GM20431 (cell line): ENCODE measurements around the gene TUBB2B.

Source experiments
- in situ Hi-C: fragments of 300-500 bp; cut with MseI, MboI; formaldehyde crosslinking; loops from one replicate; pipeline ENCODE4 v1.15.0; 2020; ENCODE audit warnings: low sequenced_read_pairs; ENCODE audit not compliant: unreplicated experiment

TUBB2B gene

DNA sequence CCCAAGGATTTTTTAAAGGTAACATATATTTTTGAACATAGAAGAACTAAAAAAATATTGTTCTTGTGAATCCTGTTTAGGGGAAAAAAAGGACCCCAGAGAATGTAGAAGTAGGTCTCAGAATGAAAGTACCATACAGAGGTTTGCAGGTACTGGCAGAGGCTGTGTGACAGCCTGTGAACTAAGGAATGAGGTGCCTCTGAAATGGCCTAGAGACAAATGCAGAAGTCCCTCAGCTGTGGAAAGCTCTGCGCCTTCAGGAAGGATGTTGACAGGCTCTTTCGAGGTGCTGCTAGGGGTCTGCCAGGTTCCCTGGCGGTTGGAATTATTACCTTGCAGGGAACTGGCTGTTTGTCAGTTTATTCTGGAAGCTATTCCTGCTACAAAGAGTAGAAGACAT lies 8.6 kb upstream of the TUBB2B start:
- in situ Hi-C loops, result no loop called here

DNA sequence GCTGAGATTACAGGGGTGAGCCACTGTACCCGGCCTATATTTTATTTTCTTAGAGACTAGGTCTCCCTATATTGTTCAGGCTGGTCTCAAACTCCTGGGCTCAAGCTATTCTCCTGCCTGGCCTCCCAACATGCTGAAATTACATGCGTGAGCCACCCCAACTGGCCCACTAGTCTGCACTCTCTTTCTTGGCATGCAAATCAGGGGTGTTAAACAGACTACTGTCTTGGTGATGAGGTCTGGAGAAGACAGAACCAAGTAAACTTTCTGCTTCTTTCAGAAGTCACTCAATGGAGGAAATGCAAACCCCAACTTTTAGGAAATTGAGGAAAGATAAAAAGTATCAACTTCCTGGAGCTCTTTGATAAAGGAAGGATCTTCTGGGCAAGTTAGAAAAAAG lies 8.0 kb upstream of the TUBB2B start:
- in situ Hi-C loops, result no loop called here

- in situ Hi-C loops, result no loop called here
Measured at GRCh38 chr6:3233904-3234303, 6.5 kb upstream of the TUBB2B start.

- in situ Hi-C loops, result no loop called here
Measured at GRCh38 chr6:3233321-3233720, 5.9 kb upstream of the TUBB2B start.

DNA sequence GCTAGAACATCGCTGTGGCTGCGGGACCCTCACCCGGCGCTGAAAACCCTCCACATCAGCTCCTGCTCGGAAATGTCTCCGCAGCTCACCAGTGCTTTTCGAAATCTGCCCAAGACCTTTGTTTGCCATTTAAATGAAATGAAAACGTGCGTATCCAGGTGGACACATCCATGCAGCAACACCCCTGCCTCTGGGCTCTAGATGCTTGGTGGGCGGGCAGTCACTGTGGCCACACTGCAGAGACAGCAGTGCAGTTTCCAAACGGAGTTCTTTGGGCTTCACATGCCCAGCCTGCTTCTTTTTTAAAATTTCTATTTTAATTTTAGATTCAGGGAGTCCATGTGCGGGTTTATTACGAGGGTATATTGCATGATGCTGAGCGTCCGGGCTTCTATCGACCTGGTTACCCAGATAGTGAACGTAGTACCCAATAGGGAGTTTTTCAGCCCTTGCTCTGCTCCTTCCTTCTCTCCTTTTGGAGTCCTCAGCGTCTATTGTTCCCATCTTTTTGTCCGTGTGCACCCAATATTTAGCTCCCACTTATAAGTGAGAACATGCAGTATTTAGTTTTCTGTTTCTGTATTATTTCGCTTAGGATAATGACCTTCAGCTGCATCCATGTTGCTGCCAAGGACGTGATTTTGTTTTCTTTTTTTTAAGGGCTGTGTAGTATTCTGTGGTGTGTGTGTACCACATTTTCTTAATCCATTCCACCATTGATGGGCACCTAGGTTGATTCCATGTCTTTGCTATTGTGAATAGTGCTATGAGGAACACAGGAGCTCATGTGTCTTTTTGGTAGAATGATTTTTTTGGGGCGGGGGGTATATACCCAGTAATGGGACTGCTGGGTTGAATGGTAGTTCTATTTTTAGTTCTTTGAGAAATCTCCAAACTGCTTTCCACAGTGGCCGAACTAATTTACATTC lies 4.8 kb upstream of the TUBB2B start:
- in situ Hi-C loops, result no loop called here

- in situ Hi-C loops, result no loop called here
Measured at GRCh38 chr6:3231247-3232016, 4.0 kb upstream of the TUBB2B start.

GRCh38 chr6:3230900-3231246 lies 3.4 kb upstream of the TUBB2B start:
- in situ Hi-C loops, result no loop called here

DNA sequence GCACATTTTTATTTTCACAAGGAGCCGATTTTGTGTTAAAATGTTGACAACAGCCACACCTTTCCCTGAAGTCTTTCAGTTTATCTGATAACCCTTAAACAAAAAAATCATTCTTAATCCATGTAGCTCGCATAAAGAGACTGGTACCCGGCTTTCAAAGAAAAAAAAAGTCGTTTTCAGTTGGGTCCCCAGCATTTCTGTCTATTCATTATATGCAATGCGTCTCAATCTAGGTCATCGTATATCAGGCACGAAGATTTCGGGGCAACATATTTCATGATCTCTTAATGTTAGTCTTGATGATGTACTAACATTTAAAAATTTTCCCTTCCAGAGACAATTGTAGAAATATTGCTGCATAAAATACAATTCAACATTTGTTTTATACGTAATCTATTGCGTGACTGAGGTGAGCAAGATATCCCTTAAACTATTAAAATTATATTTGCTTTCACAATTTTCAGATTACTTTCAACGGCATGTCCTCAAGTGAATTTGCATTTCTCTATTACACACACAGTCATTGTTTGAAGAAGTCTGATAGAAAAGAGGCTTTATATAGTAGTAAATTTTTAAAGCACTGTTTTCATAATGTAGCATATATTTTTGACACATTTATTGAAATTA lies 2.9 kb upstream of the TUBB2B start:
- in situ Hi-C loops, result no loop called here

DNA sequence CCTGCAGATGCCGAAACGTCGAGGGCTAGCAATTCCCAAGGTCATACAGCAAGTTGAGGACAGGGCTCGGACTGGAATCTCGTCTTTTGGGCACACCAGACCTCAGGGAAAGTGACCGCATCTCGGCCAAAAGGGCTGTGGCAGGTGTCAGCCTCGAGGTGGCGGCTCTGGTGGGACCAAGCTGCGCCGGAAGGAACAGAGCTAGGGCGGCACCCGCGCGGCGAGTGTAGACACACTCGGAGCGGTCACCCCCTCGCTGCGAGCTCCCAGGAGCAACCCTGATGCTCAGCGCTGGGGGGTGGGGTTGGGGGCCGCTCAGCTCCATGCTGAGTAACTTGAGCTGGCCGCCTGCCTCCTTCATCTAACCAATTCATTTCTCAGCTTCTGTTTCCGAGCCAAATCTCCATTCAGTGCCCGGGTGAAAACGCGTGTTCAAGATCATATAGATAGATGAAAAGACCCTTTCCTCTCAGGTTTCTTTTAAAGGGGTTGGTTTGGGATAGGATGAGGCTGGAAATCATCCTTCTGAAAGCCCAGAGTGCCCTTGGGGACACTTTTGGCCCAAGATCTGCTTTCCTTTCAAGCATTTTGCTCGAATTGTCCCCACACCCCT lies 2.2 kb upstream of the TUBB2B start:
- in situ Hi-C loops, result no loop called here

- in situ Hi-C loops, result no loop called here
Measured at GRCh38 chr6:3228771-3229565, 1.5 kb upstream of the TUBB2B start.

DNA sequence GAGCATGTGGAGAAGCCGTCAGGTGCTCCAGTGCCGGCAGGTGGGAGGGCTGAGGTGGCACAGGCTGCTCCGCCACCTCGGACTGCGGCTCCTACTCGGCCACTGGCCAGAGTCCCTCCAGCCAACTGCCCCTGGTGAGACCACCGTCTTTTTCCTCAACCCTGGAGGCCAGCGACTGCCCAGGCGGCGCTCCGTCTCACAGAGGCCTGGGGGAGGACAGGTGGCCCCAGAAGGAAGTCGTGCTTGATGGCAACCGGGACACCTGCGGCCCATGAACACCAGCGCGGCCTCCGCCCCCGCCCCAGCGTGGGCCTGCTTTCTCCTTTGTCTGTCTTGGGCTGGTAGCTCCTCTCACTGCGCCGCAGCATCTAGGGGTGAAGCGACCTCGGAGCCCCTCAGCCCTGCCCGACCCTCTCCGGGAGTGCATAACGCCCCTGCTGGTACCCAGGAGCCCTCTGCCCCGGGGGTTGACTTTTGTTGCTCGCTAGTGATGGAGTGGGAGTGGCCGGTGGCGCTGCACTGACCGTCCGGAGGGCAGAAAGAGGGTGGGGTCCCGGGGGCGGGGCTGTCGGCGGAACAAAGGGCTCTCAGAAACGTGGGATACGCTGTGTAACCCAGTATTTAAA lies 706 bp upstream of the TUBB2B start:
- in situ Hi-C loops, result no loop called here

DNA sequence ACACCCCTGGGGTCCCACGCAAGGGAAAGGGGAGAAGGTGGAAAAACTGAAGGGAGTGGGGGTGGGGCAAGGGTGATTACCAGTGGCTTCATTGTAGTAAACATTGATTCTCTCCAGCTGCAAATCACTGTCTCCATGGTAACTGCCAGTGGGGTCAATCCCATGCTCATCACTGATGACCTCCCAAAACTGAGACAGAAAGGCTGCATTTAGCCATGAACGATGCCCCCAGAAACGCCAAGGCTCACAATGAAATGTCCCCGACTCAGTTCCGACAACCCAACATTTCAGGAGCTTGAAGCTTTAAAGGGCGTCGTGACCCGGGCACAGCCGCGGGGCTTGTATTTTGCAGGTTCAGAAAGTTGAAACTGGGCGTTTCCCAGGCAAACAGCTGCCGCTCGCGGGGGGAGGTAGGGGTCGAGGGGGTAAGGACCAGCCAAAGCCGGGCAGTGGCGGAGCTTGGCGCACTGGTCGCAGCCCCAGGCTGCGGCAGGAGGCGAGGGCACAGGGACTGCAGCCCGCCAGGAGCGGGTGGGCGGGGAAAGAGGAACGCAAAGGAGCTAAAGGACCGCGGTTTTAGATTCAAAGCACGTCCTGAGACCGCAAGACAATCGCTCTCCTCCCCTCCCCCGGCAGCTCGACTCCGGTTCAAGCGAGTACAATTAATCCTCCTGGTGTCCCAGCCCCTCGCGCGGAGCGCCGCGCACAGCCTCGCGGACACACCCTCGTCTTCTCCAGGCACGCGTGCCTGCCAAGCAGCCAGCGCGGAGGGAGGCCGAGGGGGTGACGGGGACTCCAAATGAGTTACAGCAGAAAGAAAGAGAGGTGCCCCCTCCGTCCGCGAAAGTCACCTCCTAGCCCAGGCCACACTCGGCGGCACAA lies 731 bp downstream of the TUBB2B start:
- in situ Hi-C loops, result no loop called here

DNA sequence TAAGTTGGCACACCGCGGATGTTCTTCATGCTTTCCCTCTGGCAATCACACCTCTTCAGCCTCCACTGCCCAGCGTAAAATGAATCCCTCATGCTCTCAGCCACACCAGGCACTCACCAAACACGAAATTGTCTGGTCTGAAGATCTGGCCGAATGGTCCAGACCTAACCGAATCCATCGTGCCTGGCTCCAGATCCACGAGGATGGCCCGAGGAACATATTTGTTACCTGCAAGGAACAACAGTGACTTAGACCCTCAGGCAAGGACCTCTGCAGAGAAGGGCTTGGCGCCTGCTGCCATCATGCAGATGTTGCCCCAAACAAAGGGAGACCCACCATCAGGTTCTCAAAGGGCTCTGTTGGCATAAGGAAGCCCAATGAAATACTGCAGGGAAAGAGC lies 1.4 kb downstream of the TUBB2B start:
- in situ Hi-C loops, result no loop called here

- in situ Hi-C loops, result no loop called here
Measured at GRCh38 chr6:3222506-3223038, 4.9 kb downstream of the TUBB2B start.

DNA sequence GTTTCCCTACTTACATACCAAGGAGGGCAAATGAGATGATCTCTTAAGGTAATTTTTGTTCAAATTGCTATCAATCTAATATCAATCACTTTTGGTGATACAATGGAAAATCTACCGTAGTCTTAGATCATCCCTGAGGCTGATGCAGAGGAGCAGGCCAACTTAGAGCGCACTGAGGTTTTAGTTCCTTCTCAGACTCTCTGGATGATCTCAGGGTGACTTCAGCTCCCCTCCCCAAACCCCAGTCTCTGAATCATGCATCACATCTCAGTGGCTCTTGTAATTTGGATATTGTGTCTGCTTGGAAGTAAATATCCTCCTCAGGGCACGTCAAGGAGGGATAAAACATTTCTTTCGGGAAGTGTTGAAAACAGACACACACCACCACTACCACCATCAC lies 5.9 kb downstream of the TUBB2B start:
- in situ Hi-C loops, result no loop called here

GRCh38 chr6:3220366-3220765 lies 7.1 kb downstream of the TUBB2B start:
- in situ Hi-C loops, result no loop called here

DNA sequence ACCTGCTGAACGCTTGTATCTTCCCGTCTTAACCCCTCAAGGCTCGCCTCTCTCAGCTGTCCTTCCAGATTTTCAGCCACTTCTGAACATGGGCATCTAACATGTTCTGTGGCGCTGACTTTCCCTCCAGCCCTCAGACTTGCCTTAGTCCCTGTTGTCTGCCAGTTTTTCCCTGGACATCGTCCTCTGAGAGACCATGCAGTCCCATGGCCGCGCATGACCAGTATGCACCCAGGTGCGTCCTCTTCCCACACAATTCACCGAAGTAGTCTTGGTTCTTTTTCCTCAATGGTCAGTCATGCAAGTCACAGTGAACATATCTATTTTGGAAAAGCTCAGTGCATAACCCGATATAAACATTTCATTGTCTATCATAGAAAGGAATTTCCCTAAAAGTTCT lies 9.2 kb downstream of the TUBB2B start:
- in situ Hi-C loops, result no loop called here

DNA sequence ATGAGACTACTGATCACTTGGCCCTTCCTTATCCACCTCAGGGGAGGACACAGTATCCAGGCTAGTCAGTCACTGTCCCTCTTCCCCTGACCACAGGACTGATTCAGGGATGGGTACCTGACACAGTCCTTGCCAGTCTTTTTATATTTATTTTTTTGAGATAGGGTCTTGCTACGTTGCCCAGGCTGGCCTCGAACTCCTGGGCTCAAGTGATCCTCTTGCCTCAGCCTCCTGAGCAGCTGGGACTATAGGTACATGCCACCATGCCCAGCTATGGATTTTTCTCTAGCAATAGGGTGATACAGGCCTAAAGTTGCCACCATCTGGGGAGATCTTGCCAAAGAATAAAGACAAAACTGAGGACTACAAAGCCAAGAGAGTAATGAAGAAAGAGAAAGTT lies 10.2 kb downstream of the TUBB2B start:
- in situ Hi-C loops, result no loop called here
